Peyer's patch (tissue), 4 donors: ENCODE results near the gene NT5DC3.

ENCODE experiments used
- CTCF ChIP-seq, 6 experiments: fragments of 450-650 bp in 4 of 6; fragments of 200-600 bp in 2 of 6; sonication (generic) in 1 of 6; IDR thresholded peaks; one replicate each; pipeline ENCODE4 v1.5.1; 2017 to 2019; ENCODE audit warnings: antibody characterized with exemption in 6 of 6, mild to moderate bottlenecking in 3 of 6, moderate library complexity in 1 of 6
- POLR2A ChIP-seq, 2 donors: fragments of 450-650 bp; IDR thresholded peaks; one replicate each; pipeline ENCODE4 v1.5.1; 2017; ENCODE audit warnings: antibody characterized with exemption in 2 of 2, mild to moderate bottlenecking in 2 of 2, moderate library complexity in 2 of 2

- TF ChIP-seq CTCF (IDR thresholded peaks at IDR 0.05) = no peak
- TF ChIP-seq POLR2A (IDR thresholded peaks at IDR 0.05) = no peak
These were observed 97.2 kb downstream of the NT5DC3 start for GRCh38 chr12:103743788-103744187.
